GM18951 (cell line): ENCODE results near the gene DTYMK.

Experiments used
- POLR2A ChIP-seq: IDR thresholded peaks from 4 replicates; pipeline ENCODE4 v1.6.1; 2011; ENCODE audit warnings: mild to moderate bottlenecking; ENCODE audit not compliant: insufficient read length, insufficient read depth; ENCODE audit errors: extremely low read depth
- in situ Hi-C: fragments of 300-500 bp; cut with MboI; formaldehyde crosslinking; loops from one replicate; pipeline ENCODE4 v1.12.0; 2022; ENCODE audit warnings: low sequenced_read_pairs, mixed read lengths, inconsistent platforms; ENCODE audit not compliant: unreplicated experiment

DTYMK gene

GRCh38 chr2:241658296-241658695, 28.3 kb downstream of the DTYMK start:
- TF ChIP-seq POLR2A, result no peak

GRCh38 chr2:241657786-241658254, 28.8 kb downstream of the DTYMK start:
- no peak for TF ChIP-seq POLR2A
- in situ Hi-C loops, result no loop called here

More at GRCh38 chr2:241658296-241658695, 28.3 kb downstream of the DTYMK start:
- in situ Hi-C loops, result no loop called here

- in situ Hi-C loops, result no loop called here
- TF ChIP-seq POLR2A, result no peak
These were observed 30.3 kb downstream of the DTYMK start for GRCh38 chr2:241656190-241656741.

- in situ Hi-C loops, result no loop called here
- no peak for TF ChIP-seq POLR2A
These were observed 31.0 kb downstream of the DTYMK start for GRCh38 chr2:241655516-241656189.

- in situ Hi-C loops, result no loop called here
- TF ChIP-seq POLR2A, result no peak
These were observed 32.1 kb downstream of the DTYMK start for GRCh38 chr2:241654551-241654950.

- TF ChIP-seq POLR2A, result no peak
- in situ Hi-C loops, result no loop called here
These were observed 33.3 kb downstream of the DTYMK start for GRCh38 chr2:241653210-241653750.

GRCh38 chr2:241652722-241653121, 33.9 kb downstream of the DTYMK start:
- in situ Hi-C loops, result no loop called here
- no peak for TF ChIP-seq POLR2A

GRCh38 chr2:241652142-241652541, 34.5 kb downstream of the DTYMK start:
- in situ Hi-C loops, result no loop called here
- TF ChIP-seq POLR2A, result no peak

GRCh38 chr2:241649927-241650326, 36.7 kb downstream of the DTYMK start:
- TF ChIP-seq POLR2A, result no peak
- in situ Hi-C loops, result no loop called here

GRCh38 chr2:241649404-241649803, 37.2 kb downstream of the DTYMK start:
- TF ChIP-seq POLR2A, result no peak
- in situ Hi-C loops, result no loop called here

GRCh38 chr2:241648453-241648852, 38.2 kb downstream of the DTYMK start:
- in situ Hi-C loops, result no loop called here
- TF ChIP-seq POLR2A, result no peak

- no peak for TF ChIP-seq POLR2A
- in situ Hi-C loops, result no loop called here
These were observed 40.5 kb downstream of the DTYMK start for GRCh38 chr2:241645915-241646645.

GRCh38 chr2:241645056-241645914, 41.3 kb downstream of the DTYMK start:
- TF ChIP-seq POLR2A, result no peak
- in situ Hi-C loops, result no loop called here
